Endodermal cell (in vitro differentiated cells): ENCODE results near the gene PM20D2. TPM values are rescaled to one million over a fixed set of nuclear protein-coding genes. Genes with fewer than 3 reads are reported as not detected.

Experiments used
- DNase-seq: peaks from one replicate; pipeline ENCODE4 v3.0.0-alpha.2; 2017
- H3K27ac ChIP-seq: 2 replicates; pipeline ENCODE4 v1.5.1; 2013; ENCODE audit warnings: mild to moderate bottlenecking, low read depth, low read length, moderate library complexity
- H3K27me3 ChIP-seq: 2 replicates; pipeline ENCODE4 v1.6.1; 2013; ENCODE audit warnings: mild to moderate bottlenecking, low read length, moderate library complexity; ENCODE audit not compliant: insufficient read depth, control insufficient read depth, poor library complexity, severe bottlenecking
- H3K36me3 ChIP-seq: 2 replicates; pipeline ENCODE4 v1.7.0; 2013; ENCODE audit warnings: mild to moderate bottlenecking, low read length, moderate library complexity; ENCODE audit not compliant: control insufficient read depth, insufficient read depth
- H3K4me1 ChIP-seq: one replicate; pipeline ENCODE4 v1.7.0; 2013; ENCODE audit warnings: low read length; ENCODE audit not compliant: control insufficient read depth, insufficient read depth
- H3K4me3 ChIP-seq: 2 replicates; pipeline ENCODE4 v1.5.1; 2013; ENCODE audit warnings: mild to moderate bottlenecking, low read length, moderate library complexity
- H3K9ac ChIP-seq: 2 replicates; pipeline ENCODE4 v1.6.1; 2013; ENCODE audit warnings: mild to moderate bottlenecking, low read length, moderate library complexity; ENCODE audit not compliant: poor library complexity, severe bottlenecking; ENCODE audit errors: extremely low read depth
- H3K9me3 ChIP-seq: 2 replicates; pipeline ENCODE4 v1.6.1; 2013; ENCODE audit warnings: mild to moderate bottlenecking, low read length, moderate library complexity; ENCODE audit not compliant: control insufficient read depth
- H3K27ac Mint-ChIP-seq: 2 replicates; pipeline ENCODE4 v1.8.0; 2020; ENCODE audit warnings: mixed read lengths
- H3K27me3 Mint-ChIP-seq: 2 replicates; pipeline ENCODE4 v1.8.0; 2021; ENCODE audit warnings: mild to moderate bottlenecking, mixed read lengths; ENCODE audit not compliant: insufficient read depth
- H3K36me3 Mint-ChIP-seq: 2 replicates; pipeline ENCODE4 v1.8.0; 2020; ENCODE audit warnings: low read depth, mixed read lengths
- H3K4me1 Mint-ChIP-seq: 2 replicates; pipeline ENCODE4 v1.8.0; 2020; ENCODE audit warnings: mixed read lengths
- H3K4me3 Mint-ChIP-seq: 2 replicates; pipeline ENCODE4 v1.8.0; 2020; ENCODE audit warnings: mild to moderate bottlenecking, moderate library complexity, mixed read lengths
- H3K9me3 Mint-ChIP-seq: 2 replicates; pipeline ENCODE4 v1.8.0; 2020; ENCODE audit warnings: mild to moderate bottlenecking, mixed read lengths
- total RNA-seq, 2 donors: library from RNA; stranded (reverse); fragmentation: NEBNext Ultra II Directional in 1 of 2; extraction: Animal tissue kit (Norgen Biotek cat#: 25700) in 1 of 2; gene quantifications; 2 replicates in 1 of 2; 3 replicates in 1 of 2; pipeline ENCODE4 v1.2.1, GENCODE V29; 2021
- TF ChIP-seq, protein P1 (sequence below): fragments of 200-600 bp; sonication (generic); conservative IDR thresholded peaks from 2 replicates; pipeline ENCODE4 v1.5.0; 2021; ENCODE audit warnings: antibody characterized with exemption, mild to moderate bottlenecking

Gene PM20D2
- total RNA-seq, 2 donors from 2014 or later, result 5.1 to 8.5 TPM

DNA sequence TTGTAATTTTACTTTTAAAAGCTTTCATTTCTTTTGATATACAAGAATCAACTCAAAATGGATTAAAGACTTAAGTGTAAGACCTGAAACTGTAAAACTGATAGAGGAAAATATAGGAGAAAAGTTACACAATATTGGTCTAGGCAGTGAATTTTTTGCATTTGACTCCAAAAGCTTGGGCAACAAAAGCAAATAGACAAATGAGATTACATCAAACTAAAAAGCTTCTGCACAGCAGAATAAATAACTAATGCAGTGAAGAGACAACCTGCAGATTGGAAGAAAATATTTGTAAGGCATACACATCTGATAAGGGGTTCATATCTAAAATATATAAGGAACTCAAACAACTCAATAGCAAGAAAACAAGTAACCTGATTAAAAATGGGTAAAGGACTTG is 68.3 kb downstream of the PM20D2 start:
- no peak for DNase-seq
- no peaks in the 10 kb centered on the region for H3K36me3 ChIP-seq

More for the DNA sequence above, 68.3 kb downstream of the PM20D2 start:
- TF ChIP-seq, protein P1, sequence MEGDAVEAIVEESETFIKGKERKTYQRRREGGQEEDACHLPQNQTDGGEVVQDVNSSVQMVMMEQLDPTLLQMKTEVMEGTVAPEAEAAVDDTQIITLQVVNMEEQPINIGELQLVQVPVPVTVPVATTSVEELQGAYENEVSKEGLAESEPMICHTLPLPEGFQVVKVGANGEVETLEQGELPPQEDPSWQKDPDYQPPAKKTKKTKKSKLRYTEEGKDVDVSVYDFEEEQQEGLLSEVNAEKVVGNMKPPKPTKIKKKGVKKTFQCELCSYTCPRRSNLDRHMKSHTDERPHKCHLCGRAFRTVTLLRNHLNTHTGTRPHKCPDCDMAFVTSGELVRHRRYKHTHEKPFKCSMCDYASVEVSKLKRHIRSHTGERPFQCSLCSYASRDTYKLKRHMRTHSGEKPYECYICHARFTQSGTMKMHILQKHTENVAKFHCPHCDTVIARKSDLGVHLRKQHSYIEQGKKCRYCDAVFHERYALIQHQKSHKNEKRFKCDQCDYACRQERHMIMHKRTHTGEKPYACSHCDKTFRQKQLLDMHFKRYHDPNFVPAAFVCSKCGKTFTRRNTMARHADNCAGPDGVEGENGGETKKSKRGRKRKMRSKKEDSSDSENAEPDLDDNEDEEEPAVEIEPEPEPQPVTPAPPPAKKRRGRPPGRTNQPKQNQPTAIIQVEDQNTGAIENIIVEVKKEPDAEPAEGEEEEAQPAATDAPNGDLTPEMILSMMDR, result no peak
- peaks cover 4% of the 10 kb centered on the region for H3K4me1 Mint-ChIP-seq
- H3K36me3 Mint-ChIP-seq, result no peaks in the 10 kb centered on the region
- Histone ChIP-seq H3K4me1 (no peaks in the 10 kb centered on the region), H3K9me3 (no peaks in the 10 kb centered on the region), H3K4me3 (no peak overlapping the region), H3K27ac (no peak overlapping the region), H3K27me3 (no peaks in the 10 kb centered on the region), H3K9ac (no peak overlapping the region)
- no peak overlapping the region for H3K4me3 Mint-ChIP-seq
- no peaks in the 10 kb centered on the region for H3K27me3 Mint-ChIP-seq
- no peaks in the 10 kb centered on the region for H3K9me3 Mint-ChIP-seq
- no peak overlapping the region for H3K27ac Mint-ChIP-seq

Other genes starting within 250 kb of the PM20D2 start
- gene RNGTT, start 182.4 kb upstream of the PM20D2 start, total RNA-seq, result 10 to 100 TPM; 21.5 to 28.7 TPM
- 100 to 1,000 TPM; 105 to 118 TPM for gene PNRC1, start 65.3 kb upstream of the PM20D2 start, total RNA-seq
- gene SRSF12, start 28.0 kb upstream of the PM20D2 start, total RNA-seq, result 10 to 100 TPM in 1 of 2 donors, 1 to 10 TPM in 1; 9.2 to 17.8 TPM
- gene GABRR1, start 71.3 kb downstream of the PM20D2 start, total RNA-seq, result under 1 TPM in 1 of 2 donors, not detected in 1; 0.46 TPM
- gene GABRR2, start 169.2 kb downstream of the PM20D2 start, total RNA-seq, result under 1 TPM; 0.15 to 0.27 TPM
- 10 to 100 TPM; 20.1 to 21.9 TPM for gene UBE2J1, start 206.7 kb downstream of the PM20D2 start, total RNA-seq